ENCODE measurements around the gene QRFPR.
"Not testable (repeated sequence)": the region's sequence is repeated elsewhere in the genome, so short reads cannot be mapped to it uniquely, and the experiment has no call there.

Gene QRFPR

GRCh38 chr4:121380776-121381462 is at the start of gene QRFPR:
Gene QRFPR, minus strand, starts transcription at chr4:121381018. Its CDS starts 371 bp downstream, at chr4:121380647.
- TF ChIP-seq CTCF (conservative IDR thresholded peaks at IDR 0.05) (no peak), ZFX (IDR thresholded peaks at IDR 0.05) (no peak)
- H3K27ac ChIP-seq = no peak within 1 kb of the TSS

GRCh38 chr4:121428721-121429120 is 47.9 kb upstream of the QRFPR start:
- TF ChIP-seq ZFX (IDR thresholded peaks at IDR 0.05) (no peak), CTCF (conservative IDR thresholded peaks at IDR 0.05) (no peak)
- H3K27ac ChIP-seq = no peak overlapping the region

GRCh38 chr4:121421594-121421993 is 40.8 kb upstream of the QRFPR start:
- TF ChIP-seq ZFX (IDR thresholded peaks at IDR 0.05) = no peak
- peak; percentile 61 for TF ChIP-seq CTCF (conservative IDR thresholded peaks at IDR 0.05)
- no peak overlapping the region for H3K27ac ChIP-seq

GRCh38 chr4:121411151-121411744 is 30.4 kb upstream of the QRFPR start:
- TF ChIP-seq ZFX (IDR thresholded peaks at IDR 0.05) = no peak
- no peak for TF ChIP-seq CTCF (conservative IDR thresholded peaks at IDR 0.05)
- H3K27ac ChIP-seq = no peak overlapping the region

GRCh38 chr4:121408567-121408966 is 27.7 kb upstream of the QRFPR start:
- H3K27ac ChIP-seq = not testable (repeated sequence)

GRCh38 chr4:121400632-121401031 is 19.8 kb upstream of the QRFPR start:
- TF ChIP-seq ZFX (IDR thresholded peaks at IDR 0.05) (no peak), CTCF (conservative IDR thresholded peaks at IDR 0.05) (no peak)
- H3K27ac ChIP-seq = no peak overlapping the region

GRCh38 chr4:121397941-121398601 is 17.3 kb upstream of the QRFPR start:
- no peak overlapping the region for H3K27ac ChIP-seq
- TF ChIP-seq ZFX (IDR thresholded peaks at IDR 0.05) (no peak), CTCF (conservative IDR thresholded peaks at IDR 0.05) (no peak)

Data from C4-2B (cell line).